Activated naive CD8-positive, alpha-beta T cell treated with anti-CD3 and anti-CD28 coated beads, Interleukin-2, amount 50 U/mL, for 24 hours (primary cell): ENCODE results near the gene OSCAR.

ENCODE experiments used
- ATAC-seq: fragments of 150-1000 bp; cut with Tn5 transposase; one replicate; pipeline ENCODE4 v1.10.0; 2021
- DNase-seq: peaks from one replicate; pipeline ENCODE4 v3.0.0; 2021
- H3K27ac Mint-ChIP-seq: one replicate; pipeline ENCODE4 v1.8.0; 2021; ENCODE audit warnings: mild to moderate bottlenecking, mixed read lengths
- H3K27me3 Mint-ChIP-seq: one replicate; pipeline ENCODE4 v1.8.0; 2021; ENCODE audit warnings: mixed read lengths
- H3K36me3 Mint-ChIP-seq: one replicate; pipeline ENCODE4 v1.8.0; 2021; ENCODE audit warnings: low read depth, mixed read lengths
- H3K4me1 Mint-ChIP-seq: one replicate; pipeline ENCODE4 v1.8.0; 2021; ENCODE audit warnings: mixed read lengths
- H3K4me3 Mint-ChIP-seq: one replicate; pipeline ENCODE4 v1.8.0; 2021; ENCODE audit warnings: mild to moderate bottlenecking, moderate library complexity, mixed read lengths
- H3K9me3 Mint-ChIP-seq: one replicate; pipeline ENCODE4 v1.8.0; 2021; ENCODE audit warnings: mixed read lengths

The OSCAR gene

GRCh38 chr19:54077334-54077733 lies 23.3 kb downstream of the OSCAR start:
- DNase-seq (no peak), ATAC-seq (no peak)
- peaks cover 4% of the 10 kb centered on the region for H3K27me3 Mint-ChIP-seq
- no peaks in the 10 kb centered on the region for H3K36me3 Mint-ChIP-seq
- H3K4me1 Mint-ChIP-seq: no peaks in the 10 kb centered on the region
- H3K4me3 Mint-ChIP-seq: no peak overlapping the region
- no peak overlapping the region for H3K27ac Mint-ChIP-seq
- H3K9me3 Mint-ChIP-seq: no peaks in the 10 kb centered on the region

- no peak for ATAC-seq
- no peak for DNase-seq
- H3K4me3 Mint-ChIP-seq: no peak overlapping the region
- no peaks in the 10 kb centered on the region for H3K4me1 Mint-ChIP-seq
- no peaks in the 10 kb centered on the region for H3K36me3 Mint-ChIP-seq
- H3K27ac Mint-ChIP-seq: no peak overlapping the region
- no peaks in the 10 kb centered on the region for H3K9me3 Mint-ChIP-seq
- peaks cover 4% of the 10 kb centered on the region for H3K27me3 Mint-ChIP-seq
Measured at GRCh38 chr19:54074851-54075250, 25.8 kb downstream of the OSCAR start.

- peaks cover 4% of the 10 kb centered on the region for H3K27me3 Mint-ChIP-seq
- no peak overlapping the region for H3K4me3 Mint-ChIP-seq
- ATAC-seq: no peak
- no peak overlapping the region for H3K27ac Mint-ChIP-seq
- H3K36me3 Mint-ChIP-seq: no peaks in the 10 kb centered on the region
- no peaks in the 10 kb centered on the region for H3K9me3 Mint-ChIP-seq
- DNase-seq: no peak
- no peaks in the 10 kb centered on the region for H3K4me1 Mint-ChIP-seq
Measured at GRCh38 chr19:54073829-54074228, 26.8 kb downstream of the OSCAR start.

- no peak for ATAC-seq
- no peaks in the 10 kb centered on the region for H3K9me3 Mint-ChIP-seq
- H3K4me1 Mint-ChIP-seq: no peaks in the 10 kb centered on the region
- peaks cover 8% of the 10 kb centered on the region for H3K27me3 Mint-ChIP-seq
- H3K27ac Mint-ChIP-seq: no peak overlapping the region
- no peak overlapping the region for H3K4me3 Mint-ChIP-seq
- no peak for DNase-seq
- no peaks in the 10 kb centered on the region for H3K36me3 Mint-ChIP-seq
Measured at GRCh38 chr19:54069470-54069869, 31.1 kb downstream of the OSCAR start.

- Mint-ChIP-seq H3K27me3 (peaks cover 19% of the 10 kb centered on the region), H3K27ac (no peak within 1 kb of the TSS), H3K36me3 (no peaks in the 10 kb centered on the region), H3K4me3 (no peak within 1 kb of the TSS), H3K9me3 (no peaks in the 10 kb centered on the region), H3K4me1 (no peaks in the 10 kb centered on the region)
- no peak for ATAC-seq
- no peak for DNase-seq
Measured at GRCh38 chr19:54063350-54064116, 37.1 kb downstream of the OSCAR start, which contains the start of gene VSTM1. Gene VSTM1, minus strand, starts transcription at chr19:54063897. Its CDS starts 120 bp downstream, at chr19:54063777.

- no peaks in the 10 kb centered on the region for H3K36me3 Mint-ChIP-seq
- H3K9me3 Mint-ChIP-seq: no peaks in the 10 kb centered on the region
- H3K27me3 Mint-ChIP-seq: peaks cover 19% of the 10 kb centered on the region
- ATAC-seq (no peak), DNase-seq (no peak)
- H3K4me3 Mint-ChIP-seq: no peak overlapping the region
- H3K4me1 Mint-ChIP-seq: no peaks in the 10 kb centered on the region
- H3K27ac Mint-ChIP-seq: no peak overlapping the region
Measured at GRCh38 chr19:54062643-54063042, 38.0 kb downstream of the OSCAR start.

- H3K4me1 Mint-ChIP-seq: no peaks in the 10 kb centered on the region
- H3K9me3 Mint-ChIP-seq: no peaks in the 10 kb centered on the region
- DNase-seq: no peak
- H3K27me3 Mint-ChIP-seq: peaks cover 15% of the 10 kb centered on the region
- H3K36me3 Mint-ChIP-seq: no peaks in the 10 kb centered on the region
- H3K4me3 Mint-ChIP-seq: no peak overlapping the region
- ATAC-seq: no peak
- no peak overlapping the region for H3K27ac Mint-ChIP-seq
Measured at GRCh38 chr19:54047616-54048015, 53.0 kb downstream of the OSCAR start.

- no peaks in the 10 kb centered on the region for H3K9me3 Mint-ChIP-seq
- no peak overlapping the region for H3K27ac Mint-ChIP-seq
- no peak overlapping the region for H3K4me3 Mint-ChIP-seq
- DNase-seq (no peak), ATAC-seq (no peak)
- peaks cover 11% of the 10 kb centered on the region for H3K27me3 Mint-ChIP-seq
- H3K36me3 Mint-ChIP-seq: no peaks in the 10 kb centered on the region
- no peaks in the 10 kb centered on the region for H3K4me1 Mint-ChIP-seq
Measured at GRCh38 chr19:54045771-54046170, 54.8 kb downstream of the OSCAR start.
